Ovary (tissue), 9 donors: Measurements from ENCODE around the gene PPP1R13B. TPM values are rescaled to one million over a fixed set of nuclear protein-coding genes. Genes with fewer than 3 reads are reported as not detected.
"Not testable (repeated sequence)": the region's sequence is repeated elsewhere in the genome, so short reads cannot be mapped to it uniquely, and the experiment has no call there.

Experiments
- DNase-seq, 5 donors: peaks; one replicate each; pipeline ENCODE4 v3.0.0-alpha.2; 2019 to 2020
- H3K27ac ChIP-seq, 2 donors: fragments of 200-600 bp; one replicate each; pipeline versions ENCODE4 v1.5.1 to v1.8.0; 2019 to 2022
- H3K27me3 ChIP-seq: fragments of 200-600 bp; one replicate; pipeline ENCODE4 v1.8.0; 2022
- H3K36me3 ChIP-seq: fragments of 200-600 bp; sonication (generic); one replicate; pipeline ENCODE4 v1.5.1; 2019
- H3K4me1 ChIP-seq: one replicate; pipeline ENCODE4 v1.8.1; 2013; ENCODE audit warnings: mild to moderate bottlenecking, moderate library complexity; ENCODE audit not compliant: insufficient read depth
- H3K4me3 ChIP-seq: fragments of 200-600 bp; sonication (generic); one replicate; pipeline ENCODE4 v1.5.1; 2017
- H3K9me3 ChIP-seq, 2 donors: fragments of 200-600 bp in 1 of 2; sonication (generic) in 1 of 2; one replicate each; pipeline versions ENCODE4 v1.5.1 to v1.8.1; 2013 to 2019; ENCODE audit warnings: mild to moderate bottlenecking in 1 of 2, moderate library complexity in 1 of 2
- EP300 ChIP-seq: sonication (generic); formaldehyde crosslinking; IDR thresholded peaks from one replicate; pipeline ENCODE4 v1.6.1; 2017; ENCODE audit warnings: antibody characterized with exemption
- POLR2A ChIP-seq: fragments of 450-650 bp; IDR thresholded peaks from one replicate; pipeline ENCODE4 v1.6.1; 2017; ENCODE audit warnings: antibody characterized with exemption, mild to moderate bottlenecking, moderate library complexity
- WGBS, 3 donors: extraction: QIAGEN DNeasy Blood & Tissue Kit in 1 of 3; methylation state at CpG; one replicate each; pipeline versions ENCODE4 v1.1.5 to v1.1.7; 2013 to 2017; 5-methylcytosine and 5-hydroxymethylcytosine counted together
- intact Hi-C, 4 donors: fragments of 100-400 bp; cut with DNase I; formaldehyde crosslinking; loops; one replicate each; pipeline versions ENCODE4 v1.11.0 to v1.15.1; 2022 to 2023
- polyA plus RNA-seq, 2 donors: library from polyadenylated mRNA; stranded (reverse); fragments of 200-250 nt in 1 of 2; fragments of 350-450 nt in 1 of 2; fragmentation: Illumina TruSeq in 1 of 2; extraction: RNeasy Lipid Tissue Mini Kit (QIAGEN cat#74804) in 1 of 2; gene quantifications; one replicate each; pipeline ENCODE4 v1.2.3, GENCODE V29; 2013 to 2014
- total RNA-seq, 7 donors: library from RNA; depleted of rRNA in 2 of 7; stranded (reverse); fragments of >200 nt in 2 of 7; fragmentation: NEBNext Ultra II Directional in 3 of 7; extraction: Animal tissue kit (Norgen Biotek cat#: 25700) in 3 of 7; gene quantifications; one replicate each; pipeline versions ENCODE4 v1.1.0 to v1.2.4, GENCODE V29; 2016 to 2023
- TF ChIP-seq, protein P1 (sequence below), 3 donors: fragments of 450-650 bp in 2 of 3; fragments of 200-600 bp in 1 of 3; IDR thresholded peaks; one replicate each; pipeline versions ENCODE4 v1.5.1 to v1.8.0; 2016 to 2022; ENCODE audit warnings: antibody characterized with exemption in 3 of 3, mild to moderate bottlenecking in 1 of 3
- donor health status: DM: no; HTN: no; CAD: no; lungs with moderate emphysema.
- donor health status: DM: no; HTN: no; CAD: no.
- donor health status: Bipolar disorder and iron deficiency.
- donor health status: DM: yes; HTN: yes; CAD: no.
- donor health status: DM: no; HTN: no; CAD: no.
- donor health status: DM: yes; HTN: yes; CAD: no.

The PPP1R13B gene
- total and polyA plus RNA-seq, 9 donors, result 15.0 to 64.8 (median 35.3) TPM

DNA sequence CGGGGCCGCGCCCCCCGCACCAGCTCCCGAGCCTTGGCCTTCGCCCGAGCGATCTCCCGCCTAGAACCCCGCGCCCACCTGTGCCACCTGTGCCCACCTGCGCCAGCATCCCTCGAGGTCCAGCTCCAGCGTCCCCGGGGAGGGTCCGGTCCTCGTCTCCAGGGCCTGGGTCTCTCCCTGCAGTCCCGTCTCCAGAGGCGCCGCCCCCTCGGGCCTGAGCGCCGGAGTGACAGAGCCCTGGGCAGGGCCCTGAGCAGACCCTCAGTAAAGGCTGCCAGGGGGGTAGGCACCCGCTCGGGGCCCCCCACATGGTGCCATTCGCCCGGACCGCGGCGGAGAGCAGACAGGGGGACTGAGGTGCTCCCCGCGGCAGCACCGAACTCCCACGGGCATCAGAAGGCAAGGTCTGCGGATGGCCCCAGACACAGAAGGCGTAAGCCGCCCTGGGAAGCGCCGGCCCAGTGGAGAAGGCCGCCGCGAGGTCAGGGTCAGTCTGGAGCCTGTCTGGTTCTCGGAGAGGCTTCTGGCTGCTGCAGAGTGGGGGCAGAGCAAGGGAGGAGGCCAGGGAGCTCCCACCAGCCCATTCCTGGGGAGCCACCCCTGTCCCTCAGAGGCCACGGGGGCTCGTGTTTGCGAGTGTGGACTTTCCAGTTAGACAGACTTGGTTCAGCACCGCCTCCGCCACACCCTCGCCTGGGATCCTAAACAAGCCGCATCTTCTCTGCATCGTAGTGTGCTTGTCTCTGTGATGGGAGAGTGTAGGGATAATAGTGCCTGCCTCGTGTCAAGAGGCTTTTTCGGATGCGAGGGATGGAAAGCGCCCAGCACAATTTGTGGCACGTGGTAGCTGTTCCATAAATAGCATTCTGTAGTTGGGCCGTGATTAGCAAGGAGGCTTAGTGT is 1.1 kb upstream of the PPP1R13B start:
- Histone ChIP-seq H3K27me3 (no peaks in the 10 kb centered on the region), H3K36me3 (no peaks in the 10 kb centered on the region), H3K27ac (peak overlapping the region; percentile 81 to 97), H3K9me3 (no peaks in the 10 kb centered on the region), H3K4me3 (peak overlapping the region; percentile 69), H3K4me1 (peaks cover 4% of the 10 kb centered on the region)
- 3 to 7% (median 4%) methylated on average over 46 to 57 of the region's 57 CpGs for WGBS, 3 donors
- intact Hi-C loops, result no loop called here
- TF ChIP-seq EP300 (no peak), POLR2A (no peak)
- TF ChIP-seq, protein P1, sequence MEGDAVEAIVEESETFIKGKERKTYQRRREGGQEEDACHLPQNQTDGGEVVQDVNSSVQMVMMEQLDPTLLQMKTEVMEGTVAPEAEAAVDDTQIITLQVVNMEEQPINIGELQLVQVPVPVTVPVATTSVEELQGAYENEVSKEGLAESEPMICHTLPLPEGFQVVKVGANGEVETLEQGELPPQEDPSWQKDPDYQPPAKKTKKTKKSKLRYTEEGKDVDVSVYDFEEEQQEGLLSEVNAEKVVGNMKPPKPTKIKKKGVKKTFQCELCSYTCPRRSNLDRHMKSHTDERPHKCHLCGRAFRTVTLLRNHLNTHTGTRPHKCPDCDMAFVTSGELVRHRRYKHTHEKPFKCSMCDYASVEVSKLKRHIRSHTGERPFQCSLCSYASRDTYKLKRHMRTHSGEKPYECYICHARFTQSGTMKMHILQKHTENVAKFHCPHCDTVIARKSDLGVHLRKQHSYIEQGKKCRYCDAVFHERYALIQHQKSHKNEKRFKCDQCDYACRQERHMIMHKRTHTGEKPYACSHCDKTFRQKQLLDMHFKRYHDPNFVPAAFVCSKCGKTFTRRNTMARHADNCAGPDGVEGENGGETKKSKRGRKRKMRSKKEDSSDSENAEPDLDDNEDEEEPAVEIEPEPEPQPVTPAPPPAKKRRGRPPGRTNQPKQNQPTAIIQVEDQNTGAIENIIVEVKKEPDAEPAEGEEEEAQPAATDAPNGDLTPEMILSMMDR (IDR thresholded peaks at IDR 0.05), result no peak
- peak; percentile 73 to 89 (median 78) for DNase-seq

DNA sequence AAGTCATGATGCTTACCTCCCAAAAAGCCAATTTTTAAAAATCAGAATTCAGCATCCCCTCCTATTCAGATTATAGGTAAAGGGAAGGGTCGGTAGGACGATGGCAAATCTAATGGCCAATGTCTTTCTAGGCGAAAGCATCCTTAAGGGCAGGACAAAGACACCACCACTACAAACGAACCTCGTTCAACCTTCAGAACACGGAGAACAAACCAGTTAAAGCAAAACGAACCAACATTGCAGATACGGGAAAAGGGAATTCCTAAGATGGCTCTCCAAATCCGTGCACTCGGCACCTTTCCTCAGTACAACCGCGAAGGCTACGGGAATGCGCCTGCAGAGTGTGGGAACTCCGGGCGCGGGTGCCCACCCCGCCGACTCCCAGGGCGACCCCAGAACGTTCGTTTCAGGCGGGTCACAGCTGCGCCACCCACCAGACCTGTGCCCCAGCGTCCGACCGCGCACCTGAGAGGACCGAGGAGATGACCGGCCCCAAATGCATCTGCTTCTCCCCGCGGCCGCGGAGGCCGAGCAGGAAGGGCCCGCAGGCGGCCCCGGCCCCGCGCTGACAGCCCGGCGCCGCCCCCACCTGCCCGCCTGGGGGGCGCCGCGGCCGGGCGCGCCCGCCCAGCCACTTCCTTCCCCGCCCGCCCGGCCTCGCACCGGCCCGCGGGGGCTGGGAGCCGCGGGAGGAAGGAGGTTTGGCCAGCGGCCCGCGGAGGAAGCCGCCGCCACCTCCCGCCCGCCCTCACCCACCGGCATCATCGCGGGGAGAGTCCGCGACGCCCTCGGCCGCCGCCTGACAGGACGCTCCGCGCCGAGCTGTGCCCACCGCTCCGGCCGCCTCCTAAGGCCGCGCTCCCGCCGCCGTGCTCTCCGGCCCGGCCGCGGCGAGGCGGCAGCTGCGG is 578 bp downstream of the PPP1R13B start:
- H3K4me3 ChIP-seq, result peak overlapping the region; percentile 69
- H3K27me3 ChIP-seq, result no peaks in the 10 kb centered on the region
- H3K27ac ChIP-seq, result no peak overlapping the region
- peak; percentile 47 to 74 (median 57) for DNase-seq
- TF ChIP-seq, protein P1 (IDR thresholded peaks at IDR 0.05), result no peak
- TF ChIP-seq EP300 (no peak), POLR2A (no peak)
- H3K36me3 ChIP-seq, result no peaks in the 10 kb centered on the region
- intact Hi-C loops, result no loop called here
- 0 to 1% (median 1%) methylated on average over 46 to 92 of the region's 95 CpGs for WGBS, 3 donors
- H3K9me3 ChIP-seq, result no peaks in the 10 kb centered on the region
- peaks cover 4% of the 10 kb centered on the region for H3K4me1 ChIP-seq

DNA sequence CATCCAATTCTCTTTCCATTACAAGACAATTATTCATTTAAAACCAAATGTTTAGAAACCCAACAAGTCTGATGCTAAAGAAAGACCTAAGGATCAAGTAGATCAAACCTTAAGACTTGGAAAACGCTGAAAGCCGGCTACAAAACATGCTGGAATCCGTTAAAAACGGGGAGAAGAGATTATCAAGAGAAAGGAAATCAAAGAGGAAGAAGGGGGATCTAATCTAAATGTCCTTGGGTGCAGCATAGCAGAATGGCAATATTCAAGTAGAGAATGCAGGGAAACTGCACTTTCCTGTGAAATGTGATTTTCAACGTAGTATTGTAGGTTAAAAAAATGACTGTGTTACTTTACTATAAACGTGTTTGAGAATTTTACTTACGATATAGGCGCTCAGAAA is 1.3 kb downstream of the PPP1R13B start:
- WGBS, 3 donors, result 12 to 26% (median 16%) methylated on average over 8 of the region's 8 CpGs
- intact Hi-C loops, result no loop called here
- H3K27ac ChIP-seq, result no peak overlapping the region

DNA sequence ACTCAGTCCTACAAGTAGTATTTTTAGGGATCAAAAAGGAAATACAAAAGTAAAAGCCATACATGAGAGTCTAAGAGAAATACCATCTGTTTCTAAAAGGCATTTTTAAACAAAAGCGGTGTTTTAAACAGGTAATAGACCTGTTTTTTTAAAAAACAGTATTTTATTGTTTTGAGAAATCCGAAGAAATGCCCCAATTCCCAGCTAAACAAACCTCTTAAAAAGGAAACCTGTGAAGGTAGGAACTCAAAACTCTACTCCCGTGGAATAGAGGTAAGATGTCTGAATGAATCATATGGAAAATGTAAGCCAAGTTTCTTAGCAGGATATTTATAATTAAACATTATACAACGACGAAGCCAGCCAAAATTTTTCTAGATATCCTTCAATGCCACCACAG is 2.0 kb downstream of the PPP1R13B start:
- H3K4me3 ChIP-seq, result no peak overlapping the region
- TF ChIP-seq, protein P1 (IDR thresholded peaks at IDR 0.05), result no peak
- TF ChIP-seq EP300, result no peak
- no peaks in the 10 kb centered on the region for H3K36me3 ChIP-seq
- WGBS, 3 donors, result 62 to 68% (median 65%) methylated on average over 5 of the region's 5 CpGs
- DNase-seq, result no peak
- intact Hi-C loops, result no loop called here
- H3K9me3 ChIP-seq, result no peaks in the 10 kb centered on the region
- H3K27me3 ChIP-seq, result no peaks in the 10 kb centered on the region
- no peak overlapping the region for H3K27ac ChIP-seq
- H3K4me1 ChIP-seq, result peaks cover 4% of the 10 kb centered on the region

More for the DNA sequence above, 1.3 kb downstream of the PPP1R13B start:
- Histone ChIP-seq H3K36me3 (no peaks in the 10 kb centered on the region), H3K4me1 (peaks cover 4% of the 10 kb centered on the region), H3K27me3 (no peaks in the 10 kb centered on the region), H3K9me3 (no peaks in the 10 kb centered on the region), H3K4me3 (peak overlapping the region; percentile 69)
- TF ChIP-seq EP300, result no peak
- no peak for TF ChIP-seq POLR2A
- TF ChIP-seq, protein P1 (IDR thresholded peaks at IDR 0.05), result no peak
- DNase-seq, result no peak

DNA sequence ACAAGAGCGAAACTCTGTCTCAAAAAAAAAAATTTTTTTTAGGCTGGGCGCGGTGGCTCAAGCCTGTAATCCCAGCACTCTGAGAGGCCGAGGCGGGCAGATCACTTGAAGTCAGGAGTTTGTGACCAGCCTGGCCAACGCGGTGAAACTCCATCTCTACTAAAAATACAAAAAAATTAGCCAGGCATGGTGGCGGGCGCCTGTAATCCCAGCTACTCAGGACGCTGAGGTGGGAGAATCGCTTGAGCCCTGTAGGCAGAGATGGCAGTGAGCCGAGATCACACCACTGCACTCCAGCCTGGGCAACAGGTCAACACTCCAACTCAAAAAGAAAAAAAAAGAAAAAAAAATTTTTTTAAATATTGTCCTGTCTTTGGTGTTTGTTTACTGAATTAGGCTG is 6.1 kb downstream of the PPP1R13B start:
- DNase-seq, H3K27ac ChIP-seq, H3K27me3 ChIP-seq, H3K4me3 ChIP-seq, intact Hi-C loops, H3K36me3 ChIP-seq, H3K9me3 ChIP-seq: not testable (repeated sequence)
- peaks cover 10% of the 10 kb centered on the region for H3K4me1 ChIP-seq
- WGBS, 3 donors, result 89 to 90% (median 90%) methylated on average over 12 of the region's 12 CpGs
